GM19467 (cell line): ENCODE data around the gene TESK2.
"Not testable (repeated sequence)": the region's sequence is repeated elsewhere in the genome, so short reads cannot be mapped to it uniquely, and the experiment has no call there.

Experiments
- ATAC-seq: cut with Tn5 transposase; IDR thresholded peaks from one replicate; pipeline ENCODE4 v1.9.1; 2021; ENCODE audit warnings: mild to moderate bottlenecking, moderate library complexity; ENCODE audit not compliant: unreplicated experiment

Gene TESK2

DNA sequence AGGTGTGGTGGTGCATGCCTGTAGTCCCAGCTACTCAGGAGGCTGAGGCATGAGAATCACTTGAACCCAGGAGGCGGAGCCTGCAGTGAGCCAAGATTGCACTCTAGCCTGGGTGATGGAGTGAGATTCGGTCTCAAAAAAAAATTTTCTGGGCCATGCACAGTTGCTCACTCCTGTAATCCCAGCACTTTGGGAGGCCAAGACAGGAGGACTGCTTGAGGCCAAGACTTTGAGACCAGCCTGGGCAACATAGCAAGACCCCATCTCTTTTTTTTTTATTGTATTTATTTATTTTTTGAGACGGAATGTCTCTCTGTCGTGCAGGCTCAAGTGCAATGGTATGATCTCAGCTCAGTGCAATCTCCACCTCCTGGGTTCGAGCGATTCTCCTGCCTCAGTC lies 16.8 kb downstream of the TESK2 start:
- ATAC-seq: not testable (repeated sequence)

DNA sequence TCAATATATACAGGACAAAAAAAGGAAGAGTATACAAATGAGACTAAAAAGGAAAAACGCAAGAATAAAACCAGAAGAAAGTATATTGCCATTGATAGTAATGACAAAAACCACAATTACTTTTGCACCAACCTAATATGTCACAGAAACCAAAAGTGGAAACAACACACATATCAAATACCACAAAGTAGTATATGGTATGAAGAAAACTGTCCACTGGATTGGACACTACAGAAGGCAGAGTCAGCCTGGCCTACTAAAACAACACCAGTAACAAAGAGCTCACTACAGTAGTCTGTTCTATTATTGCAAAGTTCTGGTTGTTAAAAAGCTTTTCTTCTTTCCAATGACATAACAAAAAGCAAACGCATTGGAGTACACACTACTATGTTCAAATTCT lies 17.7 kb downstream of the TESK2 start:
- no peak for ATAC-seq

DNA sequence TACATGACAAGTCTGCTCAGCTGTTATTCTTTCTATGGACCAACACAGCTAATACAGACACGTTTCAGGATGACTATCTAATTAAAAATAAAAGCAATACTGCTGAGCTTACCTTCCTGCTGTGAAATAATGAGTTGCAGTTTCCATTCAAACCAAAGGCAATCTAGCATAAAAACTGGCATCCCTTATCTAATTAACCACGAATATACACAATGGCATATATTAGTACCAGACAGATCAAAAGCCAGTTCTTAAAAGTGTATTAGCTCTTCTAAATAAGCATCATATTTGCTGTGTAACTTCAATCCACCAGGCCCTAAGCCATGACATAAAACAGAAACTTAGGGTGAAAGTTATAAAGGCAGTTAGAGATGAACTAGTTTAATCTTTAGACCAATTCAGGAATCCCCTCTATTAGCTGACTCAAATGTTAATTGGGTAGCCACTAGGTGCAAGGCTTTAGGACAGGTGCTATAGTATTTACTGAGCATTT lies 20.6 kb downstream of the TESK2 start:
- ATAC-seq: no peak

DNA sequence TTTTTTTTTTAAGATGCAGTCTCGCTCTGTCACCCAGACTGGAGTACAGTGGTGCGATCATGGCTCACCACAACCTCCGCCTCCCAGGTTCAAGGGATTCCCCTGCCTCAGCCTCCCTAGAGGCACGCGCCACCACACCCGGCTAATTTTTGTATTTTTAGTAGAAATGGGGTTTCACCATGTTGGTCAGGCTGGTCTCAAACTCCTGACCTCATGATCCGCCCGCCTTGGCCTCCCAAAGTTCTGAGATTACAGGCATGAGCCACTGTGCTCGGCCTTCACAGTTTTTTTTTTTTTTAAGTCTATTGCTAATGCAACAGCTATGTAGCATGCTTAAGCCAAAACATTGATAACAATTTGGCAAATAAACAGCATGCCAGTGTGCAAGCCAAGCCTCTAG lies 23.6 kb downstream of the TESK2 start:
- not testable (repeated sequence) for ATAC-seq

DNA sequence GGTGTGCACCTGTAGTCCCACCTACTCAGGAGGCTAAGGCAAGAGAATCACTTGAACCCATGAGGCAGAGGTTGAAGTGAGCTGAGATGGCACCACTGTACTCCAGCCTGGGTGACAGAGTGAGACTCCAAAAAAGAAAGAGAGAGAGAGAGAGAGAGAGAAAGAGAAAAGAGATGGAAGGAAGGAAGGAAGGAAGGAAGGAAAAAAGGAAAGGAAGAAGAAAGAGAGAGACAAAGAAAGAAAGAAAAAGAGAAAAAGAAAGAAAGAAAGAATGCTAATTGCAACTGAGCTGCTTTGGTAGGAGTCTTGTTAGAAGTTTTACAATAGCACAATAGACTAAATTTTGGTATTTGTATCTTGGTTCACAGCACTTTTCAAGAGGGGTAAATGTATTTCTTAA lies 25.7 kb downstream of the TESK2 start:
- ATAC-seq: no peak

DNA sequence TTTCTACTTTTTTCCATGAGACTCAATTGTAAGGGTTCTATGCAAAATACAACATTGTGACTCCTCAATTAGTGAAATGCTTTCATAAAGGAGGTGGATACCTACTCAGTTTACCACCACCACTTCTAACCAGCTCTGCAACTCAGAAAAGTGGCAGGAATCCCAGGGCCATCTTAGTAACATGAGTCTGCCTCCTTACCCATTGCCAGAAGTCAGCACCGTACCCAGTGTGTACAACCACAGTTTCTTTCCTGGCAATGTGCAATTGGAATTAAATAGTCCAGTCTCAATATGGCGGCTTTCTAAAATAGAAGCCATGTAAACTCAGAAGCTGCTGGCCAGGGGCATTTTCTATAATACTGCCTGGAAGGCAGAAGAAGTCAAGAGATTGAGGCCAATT lies 32.1 kb downstream of the TESK2 start:
- no peak for ATAC-seq

DNA sequence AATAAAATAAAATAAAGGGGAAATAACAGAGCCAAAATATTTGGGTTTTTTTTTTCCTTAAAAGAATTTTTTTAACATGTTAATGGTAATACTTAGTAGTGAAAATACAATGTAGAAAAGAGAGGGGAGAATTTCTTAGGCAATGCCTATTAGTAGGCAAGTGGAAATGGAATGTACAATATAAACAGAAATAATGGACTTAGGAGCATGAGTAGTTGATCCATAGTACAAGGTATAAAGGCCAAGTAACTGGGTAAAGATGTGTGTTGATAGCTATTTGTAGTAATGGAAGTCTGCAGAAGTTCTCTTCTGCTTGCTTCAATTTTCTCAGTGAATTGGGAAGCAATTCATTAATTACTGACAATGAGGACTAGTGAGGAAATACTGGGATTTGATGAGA lies 34.4 kb downstream of the TESK2 start:
- ATAC-seq: no peak

DNA sequence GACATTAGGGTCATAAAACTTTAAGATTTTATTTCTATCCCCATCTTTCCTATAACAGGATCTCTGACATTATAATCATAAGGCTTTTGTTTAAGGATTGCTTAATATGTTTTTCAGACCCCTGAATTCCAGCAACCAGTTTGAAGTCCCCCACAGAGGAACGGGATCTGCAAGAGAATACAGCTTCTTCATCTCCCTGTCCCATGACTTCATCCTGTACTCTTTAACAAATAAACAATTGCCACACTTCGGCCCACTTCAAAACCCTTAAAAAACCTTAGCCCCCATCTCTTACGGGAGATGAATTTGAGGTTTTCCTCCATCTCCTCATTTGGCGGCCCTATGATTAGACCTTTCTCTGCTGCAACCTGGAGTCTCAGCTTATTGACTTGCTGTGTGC lies 35.8 kb downstream of the TESK2 start:
- no peak for ATAC-seq

DNA sequence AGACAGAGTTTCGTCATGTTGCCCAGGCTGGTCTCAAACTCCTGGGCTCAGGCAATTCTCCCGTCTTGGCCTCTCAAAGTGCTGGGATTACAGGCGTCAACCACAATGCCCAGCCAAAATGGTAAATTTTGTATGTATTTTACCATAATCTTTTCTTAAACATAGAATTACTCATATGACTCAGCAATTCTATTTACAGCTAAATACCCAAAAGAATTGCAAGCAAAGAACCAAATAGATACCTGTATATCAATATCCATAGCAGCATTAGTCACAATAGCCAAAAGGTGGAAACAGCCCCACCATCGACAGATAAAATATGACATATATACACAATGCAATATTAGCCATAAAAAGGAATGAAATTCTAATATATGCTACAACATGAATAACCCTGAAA lies 36.5 kb downstream of the TESK2 start:
- no peak for ATAC-seq

DNA sequence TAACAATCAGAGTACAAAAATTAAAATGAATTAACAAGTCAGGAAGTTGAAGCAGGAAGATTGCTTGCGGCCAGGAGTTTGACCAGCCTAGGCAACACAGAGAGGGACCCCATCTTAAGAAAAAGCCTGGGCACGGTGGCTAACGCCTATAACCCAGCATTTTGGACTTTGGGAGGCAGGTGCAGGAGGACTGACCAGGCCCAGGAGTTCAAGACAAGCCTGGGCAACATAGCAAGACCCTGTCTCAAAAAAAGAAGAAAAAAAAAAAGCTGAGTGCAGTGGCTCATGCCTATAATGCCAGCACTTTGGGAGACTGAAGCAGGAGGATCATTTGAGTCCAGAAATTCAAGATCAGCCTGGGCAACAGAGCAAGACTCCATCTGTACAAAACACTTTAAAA lies 38.5 kb downstream of the TESK2 start:
- ATAC-seq: no peak

DNA sequence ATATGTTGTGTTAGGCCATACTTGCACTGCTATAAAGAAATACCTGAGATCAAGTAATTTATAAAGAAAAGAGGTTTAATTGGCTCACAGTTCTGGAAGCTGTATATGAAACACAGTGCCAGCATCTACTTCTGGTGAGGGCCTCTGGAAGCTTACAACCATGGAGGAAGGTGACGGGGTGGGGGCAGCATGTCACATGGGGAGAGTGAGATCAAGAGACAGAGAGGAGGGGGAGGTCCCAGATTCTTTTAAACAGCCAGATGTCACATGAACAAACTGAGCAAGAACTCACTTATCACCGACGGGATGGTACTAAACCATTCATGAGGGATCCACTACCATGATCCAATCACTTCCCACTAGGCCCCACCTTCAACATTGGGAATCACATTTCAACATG lies 42.6 kb downstream of the TESK2 start:
- ATAC-seq: no peak

DNA sequence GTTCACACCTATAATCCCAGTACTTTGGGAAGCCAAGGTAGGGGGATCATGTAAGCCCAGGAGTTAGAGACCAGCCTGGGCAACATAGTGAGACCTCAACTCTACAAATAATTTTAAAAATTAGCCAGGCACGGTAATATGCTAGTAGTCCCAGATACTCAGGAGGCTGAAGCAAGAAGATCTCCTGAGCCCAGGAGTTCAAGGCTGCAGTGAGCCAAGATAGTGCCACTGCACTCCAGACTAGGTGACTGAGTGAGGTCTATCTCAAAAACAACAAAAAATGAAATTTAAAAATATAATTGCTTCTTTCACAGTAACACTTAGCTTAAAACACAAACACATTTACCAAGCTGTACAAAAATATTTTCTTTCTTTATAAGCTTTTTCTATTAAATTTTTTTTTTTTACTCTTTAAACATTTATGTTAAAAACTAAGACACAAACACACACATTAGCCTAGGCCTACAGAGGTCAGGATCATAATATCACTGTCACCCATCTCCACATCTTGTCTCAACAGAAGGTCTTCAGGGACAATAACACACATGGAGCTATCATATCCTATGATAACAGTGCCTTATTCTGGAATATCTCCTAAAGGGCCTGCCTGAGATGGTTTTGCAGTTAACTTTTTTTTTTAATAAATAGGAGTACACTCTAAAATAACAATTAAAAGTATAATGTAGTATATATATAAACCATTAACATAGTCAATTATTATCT lies 43.9 kb downstream of the TESK2 start:
- ATAC-seq: no peak

DNA sequence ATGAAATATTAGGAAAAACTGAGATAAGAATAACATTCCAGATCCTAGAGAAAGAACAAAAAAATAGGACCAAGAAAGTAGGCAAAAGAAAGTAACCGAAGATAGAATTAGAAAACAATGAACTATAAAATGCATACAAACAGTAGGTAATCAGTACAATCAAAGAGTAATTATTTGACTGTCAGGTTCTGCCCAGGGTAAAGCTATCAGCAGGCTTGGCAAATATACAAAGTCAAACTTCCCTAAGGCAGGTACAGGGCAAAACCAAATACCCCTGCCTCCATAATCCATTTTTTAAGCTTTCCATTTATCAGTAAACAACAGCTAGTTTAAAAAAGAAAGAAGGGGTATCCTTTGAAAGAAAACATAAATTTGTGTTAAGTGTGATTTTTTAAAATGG lies 44.4 kb downstream of the TESK2 start:
- no peak for ATAC-seq

DNA sequence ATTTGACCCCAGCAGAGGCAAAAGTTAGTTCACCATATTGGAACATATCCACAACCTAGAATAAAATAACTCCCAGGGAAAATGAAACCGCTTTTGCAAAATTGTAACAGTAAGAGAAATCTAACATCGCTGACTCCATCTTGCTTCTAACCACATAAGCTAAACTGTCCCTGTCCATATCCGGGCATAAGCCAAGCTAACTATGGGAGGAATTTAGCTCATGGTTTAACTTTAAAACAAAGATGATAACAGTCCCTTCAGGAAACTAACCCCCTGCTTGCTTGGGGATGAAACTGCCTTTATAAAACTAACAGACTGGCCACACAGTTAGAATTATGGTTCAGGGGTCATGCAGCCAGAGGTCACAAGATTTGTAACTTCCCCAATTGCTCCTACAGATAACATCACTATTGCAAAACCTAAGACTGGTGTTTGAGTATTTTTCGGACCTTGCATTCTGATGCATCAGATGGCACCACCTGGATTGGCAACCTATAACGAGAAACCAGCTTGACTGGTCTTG lies 46.3 kb downstream of the TESK2 start:
- no peak for ATAC-seq

DNA sequence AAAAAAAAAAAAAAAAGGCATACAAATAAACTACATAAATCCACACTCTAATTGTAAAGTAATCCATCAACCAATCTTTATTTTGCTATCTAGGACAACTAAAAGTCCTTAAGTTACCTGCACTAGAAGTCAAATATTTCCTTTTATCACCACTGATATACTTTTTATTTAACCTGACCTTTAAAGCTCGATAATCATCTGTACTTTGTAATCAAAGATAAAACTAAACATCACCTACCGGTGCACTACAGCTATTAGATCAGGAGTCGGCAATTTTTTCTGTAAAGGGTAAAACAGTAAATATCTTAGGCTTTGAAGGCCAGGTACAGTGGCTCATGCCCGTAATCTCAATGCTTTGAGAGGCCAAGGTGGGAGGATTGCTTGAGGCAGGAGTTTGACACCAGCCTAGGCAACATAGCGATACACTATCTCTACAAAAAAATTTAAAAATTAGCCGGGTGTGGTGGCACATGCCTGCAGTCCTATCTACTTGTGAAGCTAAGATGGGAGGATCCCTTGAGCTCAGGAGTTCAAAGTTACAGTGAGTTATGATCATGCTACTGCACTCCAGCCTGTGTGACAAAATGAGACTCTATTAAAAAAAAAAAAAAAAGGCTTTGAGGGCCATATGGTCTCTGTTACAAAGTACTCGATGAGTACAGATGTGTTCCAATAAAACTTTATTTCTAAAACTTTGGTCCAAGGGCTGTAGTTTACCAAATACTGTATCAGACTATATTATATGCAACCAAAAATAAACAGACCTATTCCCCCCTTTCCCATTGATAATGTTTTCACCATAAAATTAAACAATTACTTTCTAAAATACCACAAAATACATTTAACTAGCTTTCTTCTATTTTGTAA lies 47.1 kb downstream of the TESK2 start:
- ATAC-seq: no peak

DNA sequence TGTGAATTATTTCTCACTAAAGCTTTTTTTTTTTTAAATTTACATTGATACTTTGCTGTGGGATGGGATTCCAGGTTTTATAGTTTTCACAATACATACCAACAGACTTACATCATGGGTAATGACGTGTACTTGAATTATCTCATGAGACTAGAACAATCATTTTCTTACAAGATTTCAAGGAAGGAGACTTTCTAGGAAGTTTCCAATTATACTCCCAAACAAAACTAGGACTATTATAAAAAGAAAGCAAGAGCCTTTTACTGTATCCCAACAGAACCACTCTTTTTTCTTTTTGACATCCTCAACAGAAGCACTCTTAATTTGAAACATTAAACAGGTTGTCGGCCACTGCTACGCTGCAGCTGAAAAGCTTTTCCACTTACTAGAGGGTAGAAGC lies 48.7 kb downstream of the TESK2 start:
- ATAC-seq: no peak

DNA sequence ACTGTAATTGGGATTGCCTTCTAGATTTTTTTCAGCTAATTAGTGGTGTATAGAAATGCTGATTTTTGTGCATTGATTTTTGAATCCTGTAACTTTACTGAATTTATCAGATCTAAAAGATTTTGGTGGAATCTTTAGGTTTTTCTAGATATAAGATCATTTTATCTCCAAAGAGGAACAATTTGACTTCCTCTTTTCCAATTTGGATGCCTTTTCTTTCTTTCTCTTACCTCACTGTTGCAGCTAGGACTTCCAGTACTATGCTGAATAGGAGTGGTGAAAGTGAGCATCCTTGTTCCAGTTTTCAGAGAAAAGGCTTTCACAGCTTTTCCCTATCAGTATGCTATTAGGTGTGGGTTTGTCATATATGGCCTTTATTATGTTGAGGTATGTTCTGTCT lies 53.6 kb downstream of the TESK2 start:
- no peak for ATAC-seq

DNA sequence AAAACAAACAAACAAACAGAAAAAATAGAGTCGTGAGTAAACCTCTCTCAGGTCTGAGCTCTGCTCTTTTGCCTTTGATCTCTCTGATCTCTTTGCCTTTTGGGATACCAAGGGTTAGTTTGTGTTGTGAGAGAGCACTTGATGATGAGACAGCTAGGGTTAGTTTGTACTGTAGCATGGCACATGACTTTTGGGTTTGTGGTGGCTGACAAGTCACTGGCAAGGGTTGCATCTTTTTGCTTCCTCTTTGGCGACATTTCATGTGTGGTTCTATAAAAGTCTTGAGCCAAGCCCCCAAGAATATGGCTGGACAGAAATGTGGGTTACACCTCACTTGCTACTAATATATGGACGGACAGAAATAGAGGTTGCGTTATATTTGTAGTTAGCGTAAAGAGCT lies 60.5 kb downstream of the TESK2 start:
- no peak for ATAC-seq

DNA sequence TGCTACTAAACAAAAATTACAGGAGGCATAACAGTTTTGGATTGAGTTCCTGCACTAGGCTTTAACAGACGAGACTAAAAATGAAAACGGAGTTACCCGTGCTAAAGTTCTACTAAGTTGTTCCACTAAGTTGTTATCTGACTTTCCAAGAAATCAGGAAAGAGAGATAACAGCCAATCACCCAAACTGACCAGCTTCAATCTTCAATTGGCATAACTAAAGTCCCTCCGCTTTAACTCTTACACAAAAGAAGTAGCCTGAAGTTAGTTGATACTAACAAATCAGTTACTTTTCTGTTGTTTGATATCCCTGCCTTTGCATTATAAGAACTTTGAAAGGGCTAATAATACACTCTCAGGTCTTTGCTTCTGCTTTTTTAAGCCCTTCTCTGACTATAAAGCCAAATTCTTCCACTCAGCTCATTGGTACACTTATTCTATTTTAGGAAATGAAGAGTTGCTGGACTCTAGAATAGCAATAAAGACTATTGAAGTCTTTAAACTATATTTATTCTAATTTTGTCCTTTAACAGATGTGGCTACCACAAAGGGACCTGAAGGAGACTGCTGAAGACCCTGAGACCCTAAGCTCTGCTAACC lies 61.3 kb downstream of the TESK2 start:
- ATAC-seq: no peak

DNA sequence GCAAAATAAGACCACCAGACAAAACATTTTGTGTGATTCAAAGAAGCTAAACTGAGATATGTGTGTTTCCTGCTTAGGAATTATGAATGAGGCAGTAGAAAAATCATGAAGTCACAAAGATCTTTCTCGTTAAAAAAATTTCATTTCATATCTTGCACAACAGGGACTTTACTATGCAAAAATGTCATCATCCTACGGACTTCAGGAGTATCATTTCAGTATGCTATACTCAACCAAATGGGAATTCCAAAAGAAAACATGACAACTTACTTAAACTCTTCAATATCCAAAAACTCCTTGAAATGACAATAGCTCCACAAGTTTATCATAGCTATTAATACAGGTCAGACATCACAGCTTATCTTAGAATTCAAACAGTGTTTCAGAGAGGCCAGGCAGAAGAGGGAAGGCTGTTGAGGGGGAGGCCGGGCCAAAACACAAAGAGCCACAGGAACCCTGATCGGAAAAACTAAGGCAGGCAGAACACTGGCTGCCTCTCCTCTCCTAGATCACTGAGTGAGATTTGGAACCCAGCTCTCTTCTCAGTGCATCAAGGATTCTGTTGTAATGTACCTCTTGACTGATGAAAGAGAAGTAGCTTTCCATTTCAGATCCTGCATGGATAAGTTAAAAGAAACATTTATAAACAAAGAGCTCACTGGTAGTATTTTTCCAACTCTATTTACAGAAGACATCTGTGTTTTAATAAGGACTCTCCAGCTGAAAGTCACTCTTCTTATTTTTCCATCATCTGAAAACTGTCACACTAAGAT lies 66.9 kb downstream of the TESK2 start:
- no peak for ATAC-seq

DNA sequence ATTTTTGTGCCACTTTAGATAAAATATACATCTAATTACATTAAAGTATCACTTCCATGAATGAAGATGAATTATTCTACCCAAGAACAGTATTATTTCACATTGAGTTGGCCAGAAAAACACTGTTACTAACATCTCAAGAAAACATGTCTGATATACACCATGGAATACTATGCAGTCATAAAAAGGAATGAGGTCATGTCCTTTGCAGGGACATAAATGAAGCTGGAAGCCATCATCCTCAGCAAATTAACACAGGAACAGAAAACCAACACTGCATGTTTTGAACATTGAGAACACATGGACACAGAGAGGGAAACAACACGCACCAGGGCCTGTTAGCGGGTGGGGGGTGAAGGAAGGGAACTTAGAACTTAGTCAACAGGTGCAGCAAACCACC lies 69.0 kb downstream of the TESK2 start:
- no peak for ATAC-seq
